Measurements from ENCODE around the gene IFNG-AS1.
A peak's percentile ranks its signal among the peaks of the same experiment; 100 is the strongest.

GRCh38 chr12:67943141-67943892 is 45.9 kb upstream of the IFNG-AS1 start:
- TF ChIP-seq CTCF (IDR thresholded peaks at IDR 0.05), result peak; percentile 39 to 87 (median 71)
- no peak for TF ChIP-seq POLR2A (IDR thresholded peaks at IDR 0.05)
